Kidney (tissue), 14 donors: Measurements from ENCODE around the gene FASTK. TPM values are rescaled to one million over a fixed set of nuclear protein-coding genes. Genes with fewer than 3 reads are reported as not detected.

ENCODE experiments used
- DNase-seq, 5 donors: peaks; one replicate each; pipeline ENCODE4 v3.0.0-alpha.2; 2013 to 2020
- FAIRE-seq: peaks from 2 replicates; lab custom pipeline; 2012; peaks lifted over from hg19 to GRCh38; lab: Jason Lieb, UNC
- H3K27ac ChIP-seq, 2 donors: one replicate each; pipeline ENCODE4 v1.7.0; 2013; ENCODE audit warnings: low read depth in 2 of 2, low read length in 2 of 2, inconsistent platforms in 1 of 2
- H3K27me3 ChIP-seq: one replicate; pipeline ENCODE4 v1.7.1; 2013; ENCODE audit warnings: low read length, inconsistent platforms; ENCODE audit not compliant: control insufficient read depth, insufficient read depth
- H3K36me3 ChIP-seq, 3 donors: one replicate each; pipeline versions ENCODE4 v1.7.0 to v1.7.1; 2013; ENCODE audit warnings: low read length in 3 of 3, control low read depth in 1 of 3, inconsistent platforms in 1 of 3; ENCODE audit not compliant: insufficient read depth in 3 of 3, control insufficient read depth in 2 of 3
- H3K4me1 ChIP-seq, 3 donors: one replicate each; pipeline versions ENCODE4 v1.7.0 to v1.7.1; 2013; ENCODE audit warnings: low read length in 3 of 3, inconsistent platforms in 1 of 3, low read depth in 1 of 3; ENCODE audit not compliant: control insufficient read depth in 2 of 3, insufficient read depth in 2 of 3
- H3K4me3 ChIP-seq, 3 donors: one replicate each; pipeline versions ENCODE4 v1.7.0 to v1.8.1; 2013; ENCODE audit warnings: low read length in 3 of 3, control low read depth in 1 of 3, inconsistent platforms in 1 of 3
- H3K9ac ChIP-seq, 3 donors: one replicate each; pipeline versions ENCODE4 v1.7.0 to v1.7.1; 2013; ENCODE audit warnings: low read length in 3 of 3, control low read depth in 1 of 3, inconsistent platforms in 1 of 3
- H3K9me3 ChIP-seq, 3 donors: one replicate each; pipeline versions ENCODE4 v1.7.0 to v1.7.1; 2013; ENCODE audit warnings: low read length in 3 of 3, control low read depth in 1 of 3, inconsistent platforms in 1 of 3; ENCODE audit not compliant: control insufficient read depth in 2 of 3, insufficient read depth in 1 of 3
- intact Hi-C: fragments of 100-400 bp; cut with DNase I; formaldehyde crosslinking; loops from one replicate; pipeline ENCODE4 v1.11.1; 2022
- polyA plus RNA-seq: library from polyadenylated mRNA; stranded (reverse); fragments of 350-450 nt; fragmentation: Illumina TruSeq; extraction: RNeasy Lipid Tissue Mini Kit (QIAGEN cat#74804); gene quantifications from one replicate; pipeline ENCODE4 v1.2.3, GENCODE V29; 2014; ENCODE audit warnings: low read depth, low replicate concordance; ENCODE audit not compliant: insufficient read depth
- total RNA-seq: library from RNA; stranded (reverse); fragmentation: NEBNext Ultra II Directional; extraction: Animal tissue kit (Norgen Biotek cat#: 25700); gene quantifications from one replicate; pipeline ENCODE4 v1.2.1, GENCODE V29; 2021
- TF ChIP-seq, protein P1 (sequence below): IDR thresholded peaks from 3 replicates; pipeline ENCODE4 v1.5.1; 2012; ENCODE audit warnings: mild to moderate bottlenecking, moderate library complexity, borderline replicate concordance; ENCODE audit not compliant: insufficient read depth; ENCODE audit errors: extremely low read depth
- donor health status: control.
- donor health status: control.
- donor health status: control.
- donor health status: control.
- donor health status: control.
- donor health status: DM: yes; HTN: yes; CAD: no.
- donor health status: Normal renal cell carcinoma (clear cell type).

Gene FASTK
- total and polyA plus RNA-seq, 2 donors from 2014 or later: 71.2 to 116 TPM

DNA sequence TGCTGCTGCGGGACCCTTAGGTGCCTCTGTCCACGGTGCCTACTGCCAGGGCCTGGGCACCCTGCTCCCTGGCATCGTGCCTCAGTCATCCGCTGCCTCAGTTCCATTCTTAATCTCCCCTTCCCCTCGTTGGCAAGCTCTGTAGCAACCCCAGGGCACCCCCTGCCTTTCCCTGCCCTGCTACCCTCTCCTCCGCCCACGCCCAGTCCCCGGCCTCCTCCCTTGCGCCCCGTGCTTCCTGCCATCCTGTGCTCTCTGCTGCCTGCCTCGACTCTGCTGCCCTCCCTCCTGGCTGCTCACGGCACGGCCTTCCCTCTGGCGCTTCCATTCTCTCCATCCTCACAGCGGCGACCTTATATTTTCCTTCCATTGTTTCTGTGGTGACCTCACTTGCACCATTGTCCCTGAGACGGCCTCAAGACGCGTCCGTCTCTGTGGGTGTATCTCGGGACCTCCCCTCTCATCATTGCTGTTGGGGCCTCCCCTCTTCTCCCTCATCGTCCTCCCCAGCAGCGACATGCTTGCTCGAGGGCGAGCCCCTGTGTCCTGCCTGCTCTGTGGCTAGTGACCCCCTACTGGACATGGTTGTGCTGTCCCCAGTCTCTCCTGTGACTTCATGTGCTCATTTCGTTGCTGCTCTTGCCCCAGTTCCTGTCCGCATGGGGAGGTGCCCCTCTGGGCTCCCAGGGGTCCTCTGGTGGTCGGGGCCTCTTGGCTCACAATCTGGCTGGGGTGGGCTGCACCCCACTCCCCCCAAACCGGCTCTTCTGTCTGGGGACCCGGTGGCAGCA, 41.0 kb upstream of the FASTK start:
- peaks cover 0 to 5% (median 0%) of the 10 kb centered on the region in 3 donors for H3K4me1 ChIP-seq
- H3K4me3 ChIP-seq: no peak overlapping the region
- H3K27ac ChIP-seq: no peak overlapping the region
- FAIRE-seq (no peak), DNase-seq (peak in 1 of 5 donors; percentile 41)
- TF ChIP-seq, protein P1, sequence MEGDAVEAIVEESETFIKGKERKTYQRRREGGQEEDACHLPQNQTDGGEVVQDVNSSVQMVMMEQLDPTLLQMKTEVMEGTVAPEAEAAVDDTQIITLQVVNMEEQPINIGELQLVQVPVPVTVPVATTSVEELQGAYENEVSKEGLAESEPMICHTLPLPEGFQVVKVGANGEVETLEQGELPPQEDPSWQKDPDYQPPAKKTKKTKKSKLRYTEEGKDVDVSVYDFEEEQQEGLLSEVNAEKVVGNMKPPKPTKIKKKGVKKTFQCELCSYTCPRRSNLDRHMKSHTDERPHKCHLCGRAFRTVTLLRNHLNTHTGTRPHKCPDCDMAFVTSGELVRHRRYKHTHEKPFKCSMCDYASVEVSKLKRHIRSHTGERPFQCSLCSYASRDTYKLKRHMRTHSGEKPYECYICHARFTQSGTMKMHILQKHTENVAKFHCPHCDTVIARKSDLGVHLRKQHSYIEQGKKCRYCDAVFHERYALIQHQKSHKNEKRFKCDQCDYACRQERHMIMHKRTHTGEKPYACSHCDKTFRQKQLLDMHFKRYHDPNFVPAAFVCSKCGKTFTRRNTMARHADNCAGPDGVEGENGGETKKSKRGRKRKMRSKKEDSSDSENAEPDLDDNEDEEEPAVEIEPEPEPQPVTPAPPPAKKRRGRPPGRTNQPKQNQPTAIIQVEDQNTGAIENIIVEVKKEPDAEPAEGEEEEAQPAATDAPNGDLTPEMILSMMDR: no peak
- H3K27me3 ChIP-seq: no peaks in the 10 kb centered on the region
- peak overlapping the region in 1 of 3 donors; percentile 12 for H3K9ac ChIP-seq
- no peaks in the 10 kb centered on the region for H3K9me3 ChIP-seq
- intact Hi-C loops: no loop called here
- H3K36me3 ChIP-seq: peaks cover 0 to 27% (median 14%) of the 10 kb centered on the region in 3 donors

DNA sequence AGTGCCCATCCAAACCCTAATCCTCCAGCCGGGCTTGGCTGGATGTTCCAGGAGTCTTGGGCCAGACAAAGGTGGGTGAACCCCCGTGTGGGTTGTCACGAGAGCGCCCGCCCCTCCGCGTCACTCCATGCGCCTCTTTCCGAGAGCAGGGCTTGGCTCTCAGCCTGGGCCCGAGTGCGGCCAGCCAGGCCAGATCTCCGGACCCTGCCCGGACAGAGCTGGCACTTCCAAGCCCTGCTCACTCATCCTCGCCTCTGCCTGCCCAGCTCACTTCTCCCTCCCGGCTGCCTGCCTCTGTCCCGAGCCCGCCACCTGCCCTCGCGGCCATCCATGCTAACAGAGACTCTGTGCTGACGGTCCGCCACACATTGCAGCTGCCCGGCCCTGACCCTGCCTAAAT, 40.3 kb upstream of the FASTK start:
- Histone ChIP-seq H3K27ac (no peak overlapping the region), H3K36me3 (peaks cover 0 to 27% (median 14%) of the 10 kb centered on the region in 3 donors), H3K9me3 (no peaks in the 10 kb centered on the region), H3K9ac (no peak overlapping the region), H3K27me3 (no peaks in the 10 kb centered on the region), H3K4me3 (no peak overlapping the region), H3K4me1 (peaks cover 0 to 5% (median 0%) of the 10 kb centered on the region in 3 donors)
- TF ChIP-seq, protein P1: no peak
- no peak for FAIRE-seq
- DNase-seq: peak in 1 of 5 donors; percentile 52
- intact Hi-C loops: no loop called here

DNA sequence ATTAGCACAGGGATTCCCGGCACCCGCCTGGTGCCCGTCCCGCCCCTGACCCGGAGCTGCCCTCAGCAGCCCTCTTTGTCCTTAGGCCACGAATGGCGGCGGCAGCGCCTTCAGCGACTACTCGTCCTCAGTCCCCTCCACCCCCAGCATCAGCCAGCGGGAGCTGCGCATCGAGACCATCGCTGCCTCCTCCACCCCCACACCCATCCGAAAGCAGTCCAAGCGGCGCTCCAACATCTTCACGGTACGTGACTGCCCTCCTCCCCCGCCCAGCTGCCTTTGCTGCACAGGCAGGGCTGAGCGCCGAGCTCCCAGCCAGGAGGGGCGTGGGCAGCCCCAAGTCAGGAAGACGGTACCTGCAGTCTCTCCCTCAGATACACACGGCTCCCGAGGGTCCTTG, 39.3 kb upstream of the FASTK start:
- DNase-seq (peak in 4 of 5 donors; percentile 74 to 87 (median 78)), FAIRE-seq (no peak)
- intact Hi-C loops: loop anchor here (10.0 kb wide), 1 partner anchor 215 kb away; no protein-coding TSS in a partner anchor
- Histone ChIP-seq H3K27ac (no peak overlapping the region), H3K9me3 (no peaks in the 10 kb centered on the region), H3K36me3 (peaks cover 0 to 27% (median 12%) of the 10 kb centered on the region in 3 donors), H3K4me1 (no peaks in the 10 kb centered on the region), H3K9ac (no peak overlapping the region), H3K4me3 (no peak overlapping the region), H3K27me3 (no peaks in the 10 kb centered on the region)
- TF ChIP-seq, protein P1: no peak
